Measurements from ENCODE around the gene IL34.
"Not testable (repeated sequence)": the region's sequence is repeated elsewhere in the genome, so short reads cannot be mapped to it uniquely, and the experiment has no call there.

Gene IL34

GRCh38 chr16:70646260-70647241, at the start of gene IL34:
Gene IL34 (plus strand): TSS chr16:70646559. CDS start chr16:70646948, 389 bp downstream.
- no peak for DNase-seq (ENCODE audit: low read depth)

GRCh38 chr16:70597135-70597835, 49.1 kb upstream of the IL34 start:
- DNase-seq (ENCODE audit: low read depth), result no peak

GRCh38 chr16:70598937-70599503, 47.3 kb upstream of the IL34 start:
- DNase-seq (ENCODE audit: low read depth), result no peak

- no peak for DNase-seq (ENCODE audit: low read depth)
Measured at GRCh38 chr16:70600730-70601129, 45.6 kb upstream of the IL34 start.

GRCh38 chr16:70601576-70602575, 44.5 kb upstream of the IL34 start:
- no peak for DNase-seq (ENCODE audit: low read depth)

GRCh38 chr16:70602831-70603230, 43.5 kb upstream of the IL34 start:
- DNase-seq (ENCODE audit: low read depth), result no peak

- no peak for DNase-seq (ENCODE audit: low read depth)
Measured at GRCh38 chr16:70604407-70605282, 41.7 kb upstream of the IL34 start.

GRCh38 chr16:70605283-70605657, 41.1 kb upstream of the IL34 start:
- no peak for DNase-seq (ENCODE audit: low read depth)

GRCh38 chr16:70608521-70608920, 37.8 kb upstream of the IL34 start:
- no peak for DNase-seq (ENCODE audit: low read depth)

GRCh38 chr16:70610273-70611223, 35.8 kb upstream of the IL34 start:
- DNase-seq (ENCODE audit: low read depth), result no peak

- DNase-seq (ENCODE audit: low read depth), result no peak
Measured at GRCh38 chr16:70611224-70611598, 35.1 kb upstream of the IL34 start.

- no peak for DNase-seq (ENCODE audit: low read depth)
Measured at GRCh38 chr16:70611785-70612303, 34.5 kb upstream of the IL34 start.

GRCh38 chr16:70612931-70613330, 33.4 kb upstream of the IL34 start:
- DNase-seq (ENCODE audit: low read depth), result no peak

GRCh38 chr16:70614208-70614951, 32.0 kb upstream of the IL34 start:
- DNase-seq (ENCODE audit: low read depth), result no peak

- DNase-seq (ENCODE audit: low read depth), result no peak
Measured at GRCh38 chr16:70615945-70616344, 30.4 kb upstream of the IL34 start.

- not testable (repeated sequence) for DNase-seq (ENCODE audit: low read depth)
Measured at GRCh38 chr16:70621864-70622263, 24.5 kb upstream of the IL34 start.

- no peak for DNase-seq (ENCODE audit: low read depth)
Measured at GRCh38 chr16:70627696-70628095, 18.7 kb upstream of the IL34 start.

GRCh38 chr16:70630960-70631745, 15.2 kb upstream of the IL34 start:
- DNase-seq (ENCODE audit: low read depth), result no peak

Data from activated T-helper 9 cell treated with anti-CD3 and anti-CD28 coated beads, Interleukin-2, amount 50 U/mL, for 16 hours (primary cell).